ENCODE results near the gene MBD3L1. TPM values are rescaled to one million over a fixed set of nuclear protein-coding genes. Genes with fewer than 3 reads are reported as not detected.

The MBD3L1 gene
- total RNA-seq, 1 donor from 2014 or later, result not detected

DNA sequence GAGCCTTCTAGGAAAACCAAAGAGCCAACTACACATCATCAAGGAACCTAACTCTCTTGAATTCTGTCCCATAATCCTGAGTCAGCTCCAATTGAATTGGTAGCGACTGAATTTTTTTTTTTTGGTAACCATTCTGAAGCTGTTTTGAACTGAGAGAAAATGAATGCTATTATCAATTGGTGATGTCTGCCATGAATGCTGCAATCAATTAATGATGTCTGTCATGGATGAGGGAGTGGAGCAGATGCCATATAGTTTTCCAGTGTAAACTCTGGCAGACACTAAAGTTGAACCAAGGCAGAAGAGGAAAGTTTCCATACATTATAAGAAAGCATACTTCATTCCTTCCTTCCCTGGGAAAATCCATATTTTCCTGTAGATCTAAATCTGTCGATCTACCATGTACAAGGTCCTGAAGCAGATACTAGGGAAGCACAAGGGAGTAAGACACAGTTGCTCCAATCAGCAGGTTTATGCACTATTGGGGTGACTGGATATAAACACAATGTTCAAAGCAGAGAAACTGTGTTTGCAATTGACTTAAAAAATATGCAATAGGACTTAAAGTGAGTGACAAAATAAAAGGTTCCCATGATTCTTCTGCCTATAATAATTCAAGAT lies 48.8 kb downstream of the MBD3L1 start:
- intact Hi-C loops (cut with micrococcal nuclease), result no loop called here

DNA sequence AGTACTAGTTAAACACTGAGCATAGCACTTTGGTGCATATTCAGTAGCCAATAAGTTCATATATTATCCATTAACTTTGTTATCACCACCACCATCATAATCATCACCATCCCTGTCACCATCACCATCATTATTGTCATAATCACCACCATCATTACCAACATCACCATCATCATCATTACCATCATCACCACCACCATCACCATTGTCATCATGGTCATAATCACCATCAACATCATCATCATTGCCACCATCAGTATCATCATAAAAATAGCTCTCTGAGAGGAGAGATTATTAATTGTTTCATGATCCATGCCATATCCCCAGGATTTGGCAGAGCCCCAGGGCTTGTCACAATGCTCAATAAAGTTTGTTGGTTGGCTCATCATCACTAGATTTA lies 49.3 kb downstream of the MBD3L1 start:
- intact Hi-C loops (cut with micrococcal nuclease), result no loop called here

DNA sequence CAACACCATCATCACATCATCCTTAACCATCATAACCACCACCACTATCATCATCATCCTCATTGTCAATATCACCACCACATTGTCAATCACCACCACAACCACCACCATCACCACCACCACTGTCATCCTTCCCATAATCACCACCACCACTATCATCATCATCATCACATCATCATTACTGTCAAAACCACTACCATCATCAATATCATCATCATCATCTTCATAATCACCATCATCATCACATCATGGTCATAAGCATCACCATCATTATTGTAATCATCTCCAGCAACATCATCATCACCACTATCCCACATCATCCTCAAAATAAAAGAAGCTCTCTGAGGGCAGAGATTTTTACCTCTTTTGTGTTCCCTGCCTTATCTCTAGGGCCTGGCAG lies 52.2 kb downstream of the MBD3L1 start:
- intact Hi-C loops (cut with micrococcal nuclease), result no loop called here

DNA sequence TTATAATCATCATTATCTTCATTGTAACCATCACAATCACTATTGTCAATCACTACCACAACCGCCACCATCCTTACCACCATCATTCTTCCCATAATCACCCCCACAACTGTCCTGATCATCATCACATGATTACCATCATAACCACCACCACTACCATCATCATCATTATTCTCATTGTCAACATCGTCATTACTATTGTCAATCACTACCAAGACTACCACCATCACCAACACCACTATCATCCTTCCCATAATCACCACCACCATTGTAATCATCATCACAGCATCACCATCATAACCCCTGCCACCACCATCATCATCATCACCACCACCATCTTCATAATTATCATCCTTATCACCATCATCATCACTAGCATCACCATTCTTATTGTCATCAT lies 55.2 kb downstream of the MBD3L1 start:
- intact Hi-C loops (cut with micrococcal nuclease), result no loop called here

DNA sequence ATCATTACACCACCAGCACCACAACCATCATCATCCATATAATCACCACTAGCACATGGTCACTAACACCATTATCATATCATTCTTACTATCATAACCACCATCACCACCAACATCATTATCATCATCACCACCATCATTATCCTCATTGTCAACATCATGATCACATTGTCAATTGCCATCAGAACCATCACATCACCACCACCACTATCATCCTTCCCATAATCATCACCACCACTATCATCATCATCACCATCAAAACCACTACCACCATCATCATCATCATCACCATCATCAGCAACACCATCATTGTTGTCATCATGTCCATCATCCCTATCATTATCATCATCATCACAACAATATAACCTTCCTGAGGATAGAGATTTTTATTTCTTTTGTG lies 58.1 kb downstream of the MBD3L1 start:
- intact Hi-C loops (cut with micrococcal nuclease), result no loop called here

Other genes starting within 250 kb of the MBD3L1 start
- 9.9 and 10.1 TPM in 2 replicates for gene ADAMTS10, start 221.7 kb upstream of the MBD3L1 start, total RNA-seq
- gene NFILZ, start 201.7 kb upstream of the MBD3L1 start, total RNA-seq, result not detected in 2 replicates
- gene ACTL9, start 133.6 kb upstream of the MBD3L1 start, total RNA-seq, result not detected in 2 replicates
- 0.12 TPM in 1 of 2 replicates, not detected in the other for gene OR2Z1, start 110.7 kb upstream of the MBD3L1 start, total RNA-seq
- gene ZNF558, start 73 bp upstream of the MBD3L1 start, total RNA-seq, result 15.2 and 16.0 TPM in 2 replicates
- gene MUC16, start 178.0 kb downstream of the MBD3L1 start, total RNA-seq, result not detected in 2 replicates